GM21529 (cell line): ENCODE data around the gene RAB1B.
A peak's percentile ranks its signal among the peaks of the same experiment; 100 is the strongest.
"Not testable (repeated sequence)": the region's sequence is repeated elsewhere in the genome, so short reads cannot be mapped to it uniquely, and the experiment has no call there.

Experiments
- ATAC-seq: cut with Tn5 transposase; IDR thresholded peaks from one replicate; pipeline ENCODE4 v1.9.1; 2021; ENCODE audit not compliant: unreplicated experiment

RAB1B gene

GRCh38 chr11:66266378-66267038, 1.9 kb upstream of the RAB1B start:
- no peak for ATAC-seq

- no peak for ATAC-seq
Observed at GRCh38 chr11:66267039-66267378, 1.4 kb upstream of the RAB1B start.

- ATAC-seq: peak; percentile 51
Observed at GRCh38 chr11:66267379-66268243, 828 bp upstream of the RAB1B start.

- ATAC-seq: no peak
Observed at GRCh38 chr11:66268952-66269905, 790 bp downstream of the RAB1B start.

GRCh38 chr11:66271816-66272215, 3.4 kb downstream of the RAB1B start:
- no peak for ATAC-seq

- ATAC-seq: no peak
Observed at GRCh38 chr11:66272596-66272995, 4.2 kb downstream of the RAB1B start.

- ATAC-seq: no peak
Observed at GRCh38 chr11:66274219-66274618, 5.8 kb downstream of the RAB1B start.

GRCh38 chr11:66275396-66275795, 7.0 kb downstream of the RAB1B start:
- ATAC-seq: no peak

- no peak for ATAC-seq
Observed at GRCh38 chr11:66275984-66276612, 7.7 kb downstream of the RAB1B start.

GRCh38 chr11:66276619-66277018, 8.2 kb downstream of the RAB1B start:
- not testable (repeated sequence) for ATAC-seq

GRCh38 chr11:66277064-66277463, 8.6 kb downstream of the RAB1B start:
- ATAC-seq: not testable (repeated sequence)

GRCh38 chr11:66277471-66278362, 9.3 kb downstream of the RAB1B start, which contains the start of gene CNIH2:
TSS of gene CNIH2 (plus strand) at chr11:66278175. CDS start at chr11:66278457, 282 bp downstream.
- ATAC-seq: no peak

GRCh38 chr11:66278363-66279091, 10.1 kb downstream of the RAB1B start:
- no peak for ATAC-seq

- ATAC-seq: no peak
Observed at GRCh38 chr11:66279092-66279734, 10.8 kb downstream of the RAB1B start.

- ATAC-seq: no peak
Observed at GRCh38 chr11:66280428-66280827, 12.0 kb downstream of the RAB1B start.

GRCh38 chr11:66281001-66281400, 12.6 kb downstream of the RAB1B start:
- no peak for ATAC-seq

GRCh38 chr11:66281776-66282467, 13.5 kb downstream of the RAB1B start:
- ATAC-seq: no peak
